Suppressor macrophage treated with lipopolysaccharide for 1 hour (primary cell): ENCODE results near the gene KLK4.

Source experiments
- DNase-seq, 3 donors: peaks; one replicate each; pipeline ENCODE4 v3.0.0-alpha.2; 2020 to 2022

Gene KLK4, protein sequence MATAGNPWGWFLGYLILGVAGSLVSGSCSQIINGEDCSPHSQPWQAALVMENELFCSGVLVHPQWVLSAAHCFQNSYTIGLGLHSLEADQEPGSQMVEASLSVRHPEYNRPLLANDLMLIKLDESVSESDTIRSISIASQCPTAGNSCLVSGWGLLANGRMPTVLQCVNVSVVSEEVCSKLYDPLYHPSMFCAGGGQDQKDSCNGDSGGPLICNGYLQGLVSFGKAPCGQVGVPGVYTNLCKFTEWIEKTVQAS

DNA sequence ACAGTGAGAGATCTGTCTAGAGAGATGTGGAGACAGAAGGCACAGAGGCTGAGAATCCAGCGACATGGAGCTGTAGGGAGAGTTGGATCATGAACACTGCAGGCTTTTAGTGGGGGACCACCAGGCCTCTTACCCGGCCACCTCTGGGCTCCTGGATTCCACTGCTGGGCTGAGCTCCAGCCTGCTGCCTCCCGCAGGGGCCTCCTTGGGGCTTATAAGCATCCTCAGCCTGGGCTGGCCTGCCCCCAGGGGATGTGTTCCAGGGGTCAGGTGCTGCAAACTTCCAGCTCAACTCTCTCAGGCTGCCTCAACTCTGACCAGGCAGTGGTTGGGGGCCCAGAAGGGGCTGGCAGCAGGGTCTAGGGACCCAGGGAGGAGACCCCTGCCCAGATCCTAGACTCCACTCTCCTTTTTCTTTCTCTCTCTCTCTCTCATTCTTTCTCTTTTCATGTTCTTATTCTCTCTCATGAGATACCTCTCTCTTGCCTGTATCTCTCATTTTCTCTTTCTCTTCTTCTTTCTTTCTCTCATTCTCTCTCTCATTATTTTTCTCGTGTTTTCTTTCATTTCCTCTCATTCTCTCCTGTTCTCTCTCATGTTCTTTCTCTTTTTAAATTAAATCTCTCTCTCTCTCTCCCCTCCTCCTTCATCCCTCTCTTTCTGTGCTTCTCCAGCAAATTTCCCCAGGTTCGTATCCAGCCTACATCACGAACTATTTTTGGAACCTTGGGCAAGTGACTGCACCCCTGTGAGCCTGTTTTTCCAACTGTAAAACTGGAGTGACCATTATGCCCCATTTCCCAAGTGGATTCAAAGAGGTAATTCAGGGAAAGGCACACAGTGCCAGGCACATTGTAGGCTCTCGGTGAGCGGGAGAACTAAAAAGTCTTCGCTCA is at the start of gene KLK4:
Gene KLK4 (minus strand): TSS at position 190 of the 896 bp plus-strand sequence. CDS start 657 bp downstream, outside the sequence.
- DNase-seq = no peak

DNA sequence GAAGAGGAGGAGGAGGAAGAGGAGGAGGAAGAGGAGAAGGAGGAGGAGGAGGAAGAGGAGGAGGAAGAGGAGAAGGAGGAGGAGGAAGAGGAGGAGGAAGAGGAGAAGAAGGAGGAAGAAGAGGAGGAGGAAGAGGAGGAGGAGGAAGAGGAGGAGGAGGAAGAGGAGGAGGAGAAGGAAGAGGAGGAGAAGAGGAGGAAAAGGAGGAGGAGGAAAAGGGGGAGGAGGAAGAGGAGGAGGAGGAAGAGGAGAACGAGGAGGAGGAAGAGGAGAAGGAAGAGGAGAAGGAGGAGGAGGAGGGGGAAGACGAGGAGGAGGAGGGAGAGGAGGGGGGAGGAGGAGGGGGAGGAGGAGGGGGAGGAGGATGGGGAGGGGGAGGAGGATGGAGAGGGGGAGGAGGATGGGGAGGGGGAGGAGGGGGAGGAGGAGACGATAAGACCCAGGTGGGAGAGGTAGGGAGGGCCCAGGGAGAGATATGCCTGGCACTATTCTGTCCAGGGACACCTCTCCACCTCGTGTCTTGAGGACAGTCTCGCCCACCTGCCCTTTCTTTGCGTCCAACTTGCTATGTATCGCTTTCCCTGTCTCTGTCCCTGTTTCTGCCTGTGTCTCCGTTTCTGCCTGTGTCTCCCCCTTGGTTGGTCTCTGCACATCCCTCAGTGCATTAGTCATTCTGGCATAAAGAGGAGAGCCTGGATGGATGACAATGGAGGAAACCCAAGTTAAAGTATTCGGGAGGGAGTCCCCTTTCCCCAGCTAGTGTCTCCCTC is 48.7 kb upstream of the KLK4 start:
- DNase-seq = no peak

DNA sequence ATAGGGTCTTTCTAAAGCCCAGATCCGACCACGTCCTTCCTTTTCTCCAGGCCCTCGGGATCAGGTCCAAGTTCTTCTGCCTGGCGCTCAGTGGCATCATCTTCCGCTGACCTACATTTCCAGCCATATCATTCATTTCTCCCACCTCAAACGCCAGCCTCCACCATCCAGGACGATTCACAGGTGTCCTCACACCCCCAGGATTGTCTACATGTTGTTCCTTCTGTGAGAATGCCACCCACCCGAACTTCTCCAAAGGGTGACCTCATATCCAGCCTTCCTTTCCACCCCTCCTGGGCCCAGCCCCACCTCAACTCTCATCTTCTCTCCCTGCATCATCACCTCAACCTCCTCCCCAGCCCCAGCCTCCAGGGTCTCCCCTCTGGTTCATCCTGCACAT is 46.4 kb upstream of the KLK4 start:
- no peak for DNase-seq

DNA sequence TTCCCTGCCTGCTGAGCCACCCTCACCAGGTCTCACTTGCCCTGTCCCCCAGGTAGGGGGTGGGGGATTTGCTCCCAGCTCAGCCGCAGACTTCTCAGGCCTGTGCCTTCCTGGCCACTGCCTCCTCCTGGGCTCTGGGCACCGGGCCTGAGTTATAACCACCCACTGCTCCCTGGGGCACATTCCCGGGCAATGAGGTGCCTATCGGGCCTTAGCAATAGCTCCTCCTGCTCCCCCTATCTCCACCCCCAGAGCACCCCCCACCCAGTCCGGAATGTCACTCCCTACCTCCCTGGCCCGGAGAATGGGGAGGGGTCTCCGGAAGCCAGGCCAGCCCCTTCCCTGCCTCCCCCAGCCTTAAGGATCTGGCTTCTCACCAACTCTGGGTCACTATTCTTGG is 41.7 kb upstream of the KLK4 start, which contains the start of gene KLK5:
Gene KLK5 (minus strand): TSS at position 129 of the 400 bp plus-strand sequence. CDS start 381 bp downstream, outside the sequence.
- DNase-seq = no peak

DNA sequence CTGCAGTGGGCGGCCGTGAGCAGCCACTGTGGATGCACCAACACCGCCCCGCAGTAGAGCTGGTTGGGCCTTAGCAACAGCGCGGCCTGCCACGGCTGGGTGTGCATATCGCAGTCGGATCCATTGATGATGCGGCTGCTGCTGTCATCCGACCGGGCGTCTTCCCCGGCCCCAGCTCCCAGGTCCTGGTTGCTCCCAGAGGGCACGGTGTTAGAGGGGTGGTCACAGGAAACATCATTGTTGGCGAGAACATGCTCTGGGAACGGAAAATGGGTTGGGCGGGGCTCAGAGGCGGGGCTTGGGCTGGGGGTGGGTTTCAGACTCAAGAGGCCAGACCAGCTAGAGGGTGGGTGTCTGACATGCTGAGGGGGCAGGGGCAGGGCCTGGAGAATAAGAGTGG is 38.7 kb upstream of the KLK4 start:
- no peak for DNase-seq

DNA sequence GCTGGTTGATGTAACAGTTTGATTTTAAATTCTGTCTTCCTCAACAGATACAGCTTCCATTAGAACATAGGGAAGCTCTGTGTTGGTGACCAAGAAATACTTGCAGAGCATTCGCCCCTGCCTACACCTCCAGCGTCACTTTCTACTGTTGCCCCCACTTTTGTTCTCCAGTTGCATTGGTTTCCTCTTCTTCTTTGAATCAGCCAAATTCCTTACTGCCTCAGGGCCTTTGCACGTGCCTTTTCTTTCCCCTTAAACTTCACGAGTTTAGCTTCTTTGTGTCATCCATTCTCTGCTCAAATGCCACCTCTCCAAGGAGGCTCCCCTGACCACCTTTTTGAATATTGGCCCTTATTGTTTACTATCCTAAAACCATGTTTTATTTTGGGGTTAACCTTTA is 35.9 kb upstream of the KLK4 start:
- no peak for DNase-seq

DNA sequence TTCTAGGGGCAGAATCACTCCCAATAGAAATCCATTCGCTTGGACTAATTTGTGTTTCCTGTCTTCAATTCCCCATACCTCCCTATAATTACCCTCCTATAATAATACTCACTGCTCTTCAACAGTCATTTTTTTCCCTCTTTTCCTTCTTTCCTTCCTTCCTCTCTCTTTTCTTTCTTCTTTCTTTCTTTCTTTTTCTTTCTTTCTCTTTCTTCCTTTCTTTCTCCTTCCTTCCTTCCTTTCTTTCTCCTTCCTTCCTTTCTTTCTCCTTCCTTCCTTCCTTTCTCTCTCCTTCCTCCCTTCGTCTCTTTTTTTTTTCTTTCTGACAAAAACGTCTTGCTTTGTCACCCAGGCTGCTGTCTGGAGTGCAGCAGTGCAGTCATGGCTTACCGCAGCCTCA is 33.6 kb upstream of the KLK4 start:
- no peak for DNase-seq

DNA sequence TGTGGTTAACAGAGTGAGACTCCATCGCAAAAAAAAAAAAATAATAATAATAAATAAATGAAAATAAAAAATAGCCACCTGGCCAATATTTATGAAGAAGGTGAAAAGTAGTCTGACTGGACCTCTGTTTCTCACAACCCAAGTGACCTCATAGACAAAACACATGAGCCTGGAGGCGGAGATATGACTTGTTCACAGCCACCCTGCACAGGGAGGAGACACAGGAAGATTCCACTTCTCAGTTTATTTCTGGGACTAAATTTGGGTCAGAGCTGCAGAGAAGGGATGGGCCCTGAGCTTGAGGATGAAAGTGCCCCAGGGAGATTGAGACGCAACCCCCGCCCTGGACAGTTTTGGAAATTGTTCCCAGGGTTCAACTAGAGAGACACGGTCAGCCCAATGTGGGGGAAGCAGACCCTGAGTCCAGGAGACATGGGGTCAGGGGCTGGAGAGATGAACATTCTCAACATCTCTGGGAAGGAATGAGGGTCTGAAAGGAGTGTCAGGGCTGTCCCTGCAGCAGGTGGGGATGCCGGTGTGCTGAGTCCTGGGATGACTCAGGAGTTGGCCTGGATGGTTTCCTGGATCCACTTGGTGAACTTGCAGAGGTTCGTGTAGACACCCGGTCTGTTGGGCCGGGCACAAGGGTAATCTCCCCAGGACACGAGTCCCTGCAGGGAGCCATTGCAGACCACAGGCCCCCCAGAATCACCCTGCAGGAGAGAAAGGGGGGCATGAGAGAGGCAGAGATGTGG is 32.1 kb upstream of the KLK4 start:
- no peak for DNase-seq

DNA sequence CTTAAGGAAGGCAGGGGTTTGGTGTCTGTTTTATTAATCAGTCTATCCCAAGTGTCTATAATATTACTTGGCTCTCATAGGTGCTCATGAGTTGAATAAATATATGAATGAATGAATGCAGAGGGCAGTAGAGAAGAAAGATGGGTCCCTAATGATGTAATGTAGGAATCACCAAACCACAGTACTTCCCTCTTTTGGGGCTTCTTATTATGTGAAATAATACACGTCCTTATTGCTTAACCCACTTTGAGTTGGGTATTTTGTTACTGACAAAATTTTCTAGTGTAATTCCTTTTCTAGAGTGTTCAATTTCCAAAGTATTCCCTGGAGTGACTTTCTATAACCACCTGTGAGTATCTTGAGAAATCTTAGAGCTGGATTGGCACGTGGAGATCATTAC is 28.4 kb upstream of the KLK4 start:
- peak; percentile 24 to 61 (median 61) for DNase-seq

DNA sequence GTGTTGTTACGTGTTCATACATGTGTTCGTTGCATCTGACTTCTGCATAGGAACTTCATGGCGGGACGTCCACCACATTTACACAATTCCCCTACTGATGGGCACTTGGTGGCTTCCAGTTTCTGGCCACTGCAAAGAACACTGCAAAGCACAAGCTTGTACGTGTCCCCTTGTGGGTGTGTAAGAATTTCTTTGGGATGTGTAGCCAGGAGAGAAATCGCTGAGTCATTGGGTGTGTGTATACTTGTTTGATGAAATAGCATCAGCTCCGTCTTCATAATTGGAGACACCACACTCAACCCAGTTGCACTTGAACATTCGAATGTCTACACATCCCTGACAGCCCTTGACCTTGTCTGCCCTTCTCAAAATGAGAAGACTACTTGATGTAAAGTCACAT is 22.4 kb upstream of the KLK4 start:
- no peak for DNase-seq

DNA sequence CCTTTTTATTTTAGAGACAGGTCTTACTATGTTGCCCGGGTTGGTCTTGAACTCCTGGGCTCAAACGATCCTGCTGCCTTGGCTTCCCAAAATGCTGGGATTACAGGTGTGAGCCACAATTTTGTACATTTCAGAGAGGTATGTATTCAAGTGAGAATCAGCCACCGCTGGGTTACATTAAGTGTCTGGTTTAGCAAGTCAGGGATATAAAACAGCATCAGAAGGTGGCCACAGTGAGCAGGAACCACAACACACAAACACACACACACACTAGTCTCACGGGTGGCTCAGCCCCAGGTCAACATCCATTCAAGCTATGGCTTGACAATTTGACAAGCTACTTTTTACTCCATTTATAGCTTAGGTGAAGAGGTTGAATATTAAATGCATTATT is 21.5 kb upstream of the KLK4 start:
- DNase-seq = no peak

DNA sequence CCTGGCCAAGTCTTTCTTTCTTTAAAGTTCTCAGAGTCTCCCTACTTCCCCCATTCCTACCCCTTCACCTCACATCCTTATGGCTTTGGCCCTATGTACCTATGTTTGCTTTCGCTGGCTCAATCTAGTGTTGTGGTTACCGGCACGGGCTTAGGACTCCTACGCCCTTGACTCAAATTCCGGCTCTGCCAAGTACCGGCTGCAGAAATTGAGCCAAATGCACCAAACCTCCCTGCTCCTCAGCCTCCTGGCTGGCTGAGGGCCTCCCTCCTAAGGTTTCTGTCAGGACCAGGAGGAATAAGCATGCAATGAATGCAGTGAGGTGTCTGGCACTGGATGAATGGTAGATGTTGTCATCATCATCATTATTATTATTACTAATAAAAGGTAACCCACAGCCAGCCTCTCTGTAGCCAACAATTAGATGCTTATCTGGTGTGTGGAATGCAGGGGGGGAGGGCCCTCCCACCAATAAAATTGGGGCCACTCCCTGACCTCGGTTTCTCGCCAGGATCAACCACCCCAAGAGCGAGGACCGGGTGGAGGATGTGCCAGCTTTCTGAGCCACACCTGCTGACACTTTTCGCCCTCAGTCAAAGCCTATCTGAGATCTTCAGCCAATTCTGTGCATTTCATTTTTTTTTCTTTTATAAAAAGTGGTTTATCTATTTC is 21.0 kb upstream of the KLK4 start:
- DNase-seq = no peak

DNA sequence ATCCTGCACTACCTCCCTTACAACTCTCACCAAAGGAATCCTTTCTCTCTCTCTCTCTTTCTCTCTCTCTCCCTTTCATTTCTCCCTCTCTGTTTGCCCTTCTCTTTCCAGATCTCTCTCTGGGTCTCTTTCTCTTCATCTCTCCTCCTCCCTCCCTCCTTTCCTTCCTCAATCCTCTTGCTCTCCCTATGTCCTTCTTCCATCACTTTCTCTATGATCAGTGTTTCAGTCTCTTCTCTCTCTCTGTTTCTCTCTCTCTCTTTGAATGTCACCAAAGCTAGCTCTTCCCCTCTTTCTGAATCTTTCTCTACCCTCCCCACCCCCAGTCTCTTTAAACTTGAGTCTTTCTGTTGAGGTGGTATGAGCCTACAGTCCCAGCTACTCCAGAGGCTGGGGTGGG is 19.8 kb upstream of the KLK4 start:
- no peak for DNase-seq

DNA sequence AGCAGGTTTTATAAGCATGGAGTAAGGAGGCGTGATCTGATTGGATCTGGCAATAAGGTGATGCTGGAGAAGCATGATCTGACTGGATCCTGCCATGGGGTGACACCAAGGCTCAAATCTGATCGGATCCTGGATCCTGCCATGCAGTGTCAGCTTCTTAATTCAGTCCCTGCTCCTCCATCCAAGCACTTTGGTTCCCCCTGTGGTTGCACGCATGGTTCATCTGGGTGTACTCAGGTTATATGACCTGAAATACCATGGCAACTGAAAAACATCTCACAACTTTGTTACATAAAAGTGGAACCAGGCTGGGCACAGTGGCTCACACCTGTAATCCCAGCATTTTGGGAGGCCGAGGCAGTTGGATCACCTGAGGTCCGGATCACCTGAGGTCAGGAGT is 17.6 kb upstream of the KLK4 start:
- no peak for DNase-seq

DNA sequence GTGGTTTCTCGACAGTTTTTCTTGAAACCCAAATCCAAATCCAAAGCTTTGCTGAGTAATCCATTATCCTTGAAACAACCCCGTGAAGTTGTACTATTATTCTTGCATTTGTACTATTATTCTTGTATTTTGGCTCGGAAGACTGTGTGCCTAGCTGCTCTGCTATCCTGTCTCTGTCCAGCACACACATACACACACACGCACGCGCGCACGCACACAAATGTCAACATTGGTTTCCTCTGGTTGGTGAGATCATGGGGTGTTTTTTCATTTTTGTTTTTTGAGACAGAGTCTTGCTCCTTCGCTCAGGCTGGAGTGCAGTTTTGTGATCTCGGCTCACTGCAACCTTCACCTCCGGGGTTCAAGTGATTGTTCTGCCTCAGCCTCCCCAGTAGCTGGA is 14.9 kb upstream of the KLK4 start:
- no peak for DNase-seq

DNA sequence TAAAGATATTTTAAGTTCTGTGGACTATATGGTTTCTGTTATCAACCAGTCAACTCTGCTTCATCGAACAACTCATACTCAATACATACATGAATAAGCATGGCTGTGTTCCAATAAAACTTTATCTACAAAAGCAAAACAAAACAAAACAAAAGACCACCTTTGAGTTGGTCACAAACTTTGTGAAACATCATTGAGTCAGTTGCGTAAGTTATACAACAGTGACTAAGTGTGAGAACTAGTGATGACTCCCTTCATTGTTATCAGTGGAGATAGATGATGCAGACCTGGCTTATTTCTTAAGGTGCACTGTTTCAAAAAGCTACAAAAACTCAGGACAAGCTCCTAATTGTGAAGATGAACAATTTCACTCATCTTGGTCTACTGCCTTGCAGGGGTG is 14.5 kb upstream of the KLK4 start:
- DNase-seq = peak in 2 of 3 donors; percentile 20 to 38

DNA sequence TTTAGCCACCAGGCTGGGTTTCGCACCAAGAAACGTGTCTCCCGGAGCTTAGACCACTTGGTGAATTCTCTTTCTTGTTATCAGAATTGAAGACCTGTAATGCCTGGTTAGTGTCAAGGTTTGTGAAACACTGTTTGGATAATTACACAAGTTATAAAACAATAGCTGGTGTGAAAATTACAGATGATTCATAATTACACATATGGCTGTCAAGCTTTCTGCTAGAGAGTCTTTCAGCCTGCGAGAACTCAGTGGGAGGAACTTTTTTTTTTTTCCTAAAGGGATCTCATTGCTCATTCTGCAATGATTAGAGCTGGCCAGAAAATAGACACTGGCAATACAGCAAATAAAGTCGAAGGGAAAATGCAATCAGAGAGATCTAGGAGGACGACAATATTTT is 13.4 kb upstream of the KLK4 start:
- DNase-seq = peak in 2 of 3 donors; percentile 23 to 45

DNA sequence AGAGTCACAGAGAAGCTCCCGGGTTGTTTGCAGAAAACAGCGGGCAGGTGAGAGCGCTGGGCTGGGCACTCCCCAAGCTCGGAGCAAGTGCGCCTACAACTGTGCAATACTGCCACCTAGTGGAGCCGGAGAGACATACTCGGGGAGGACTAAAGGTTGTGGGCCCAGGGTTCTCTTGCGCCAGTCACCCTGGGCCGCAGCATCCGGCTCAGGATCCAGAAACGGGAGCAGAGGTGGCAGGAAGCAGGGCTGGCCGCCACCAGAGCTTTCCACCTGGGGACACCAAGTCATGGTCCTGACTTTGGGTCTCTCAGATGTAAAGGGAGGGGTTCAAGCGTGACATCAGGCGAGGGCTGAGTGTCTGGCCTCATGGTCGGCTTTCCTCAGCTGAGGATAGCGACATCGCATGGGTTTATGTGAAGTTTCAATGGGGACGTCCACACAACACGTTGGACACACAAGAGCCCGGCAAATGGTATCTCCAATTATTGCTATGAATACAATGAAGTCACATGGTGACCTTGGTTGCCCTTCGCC is 11.2 kb upstream of the KLK4 start:
- peak; percentile 87 to 93 (median 91) for DNase-seq

DNA sequence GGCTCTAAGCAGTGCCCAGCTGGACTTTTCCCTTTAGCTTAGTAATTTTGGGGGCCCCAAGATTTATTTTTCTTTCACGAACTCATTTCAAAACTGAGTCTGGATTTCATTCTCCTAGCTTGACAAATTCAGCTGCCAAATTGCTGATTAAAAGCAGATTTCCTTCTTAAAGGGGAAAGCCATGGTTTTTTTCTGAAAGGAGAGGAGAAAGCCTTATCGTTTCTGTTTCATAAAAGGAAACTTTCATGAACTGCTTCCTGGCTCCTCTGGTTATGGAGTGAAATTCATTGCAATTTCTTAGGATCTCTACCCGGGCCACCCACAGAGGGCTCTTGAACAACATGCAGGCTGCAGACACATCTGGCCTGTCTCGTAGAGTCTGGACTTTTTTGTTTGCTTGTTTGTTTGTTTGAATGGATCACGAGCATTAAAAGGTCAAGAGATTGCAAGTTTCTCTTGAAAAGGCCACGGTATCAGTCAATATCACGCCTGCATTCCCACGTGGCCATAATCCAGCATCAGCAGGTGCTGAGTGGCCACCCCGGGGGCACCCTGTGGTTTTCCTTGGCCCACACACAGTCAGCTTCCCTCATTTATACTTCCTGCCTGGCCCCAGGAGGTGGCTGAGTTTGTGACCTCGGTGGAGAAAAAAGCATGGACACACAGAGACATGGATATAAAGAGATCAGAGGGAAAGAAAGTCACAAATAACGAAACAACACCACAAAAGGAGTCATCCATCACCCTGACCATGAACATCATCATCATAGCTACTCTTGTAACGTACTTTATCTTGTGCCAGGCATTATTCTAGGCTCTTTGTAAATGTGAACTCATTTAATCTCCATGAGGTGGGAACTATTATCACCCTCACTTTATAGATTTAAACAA is 10.5 kb upstream of the KLK4 start:
- DNase-seq = peak; percentile 78 to 84 (median 81)

DNA sequence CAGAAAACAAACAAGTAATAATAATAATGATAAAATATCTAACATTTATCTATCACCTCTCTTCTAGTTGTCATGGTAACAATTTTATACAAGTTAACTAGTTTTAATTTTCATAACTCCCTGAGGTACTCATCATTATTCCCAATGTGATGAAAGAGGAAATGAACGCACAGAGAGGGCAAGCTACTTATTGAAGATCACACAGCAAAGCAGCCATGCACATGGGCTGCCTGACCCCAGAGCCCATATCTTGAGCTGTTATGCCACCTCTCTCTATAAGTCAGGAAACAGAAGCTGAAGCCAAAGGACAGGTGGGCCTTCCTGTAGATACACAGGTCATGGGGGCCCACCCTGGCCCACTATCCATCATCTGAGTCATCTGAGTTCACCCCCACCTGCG is 4.9 kb upstream of the KLK4 start:
- DNase-seq = no peak
